ENCODE measurements around the gene PBXIP1. TPM values are rescaled to one million over a fixed set of nuclear protein-coding genes. Genes with fewer than 3 reads are reported as not detected.

The PBXIP1 gene
- total and polyA plus RNA-seq, 9 donors: 109 to 161 (median 148) TPM

- peaks cover 33% of the 10 kb centered on the region for H3K36me3 ChIP-seq (ENCODE audit: control insufficient read depth, insufficient read depth, low read length)
- DNase-seq: no peak
- WGBS (ENCODE audit: insufficient coverage): no CpG with 5 or more reads among the region's 9 CpGs
- H3K4me3 ChIP-seq (ENCODE audit: low read length): no peak overlapping the region
- H3K9me3 ChIP-seq (replicated peaks; ENCODE audit: control insufficient read depth, low read depth, low read length): no peaks in the 10 kb centered on the region
- no peaks in the 10 kb centered on the region for H3K27me3 ChIP-seq (ENCODE audit: control insufficient read depth, insufficient read depth, low read length)
- peak overlapping the region; percentile 96 for H3K27ac ChIP-seq (ENCODE audit: low read length)
- peaks cover 68% of the 10 kb centered on the region for H3K4me1 ChIP-seq (ENCODE audit: control insufficient read depth, insufficient read depth, low read length)
Measured at GRCh38 chr1:154957091-154957657, 1.3 kb upstream of the PBXIP1 start.

- H3K27me3 ChIP-seq (ENCODE audit: control insufficient read depth, insufficient read depth, low read length): no peaks in the 10 kb centered on the region
- H3K27ac ChIP-seq (ENCODE audit: low read length): peak overlapping the region; percentile 96
- peak overlapping the region; percentile 65 for H3K4me3 ChIP-seq (ENCODE audit: low read length)
- no peaks in the 10 kb centered on the region for H3K9me3 ChIP-seq (replicated peaks; ENCODE audit: control insufficient read depth, low read depth, low read length)
- WGBS (ENCODE audit: insufficient coverage): 12% methylated on average over 3 of the region's 6 CpGs
- H3K4me1 ChIP-seq (ENCODE audit: control insufficient read depth, insufficient read depth, low read length): peaks cover 74% of the 10 kb centered on the region
- peak; percentile 90 for DNase-seq
- peaks cover 36% of the 10 kb centered on the region for H3K36me3 ChIP-seq (ENCODE audit: control insufficient read depth, insufficient read depth, low read length)
Measured at GRCh38 chr1:154956544-154956941, 644 bp upstream of the PBXIP1 start.

GRCh38 chr1:154955039-154955717 lies 721 bp downstream of the PBXIP1 start:
- no peaks in the 10 kb centered on the region for H3K27me3 ChIP-seq (ENCODE audit: control insufficient read depth, insufficient read depth, low read length)
- peak overlapping the region; percentile 96 for H3K27ac ChIP-seq (ENCODE audit: low read length)
- peaks cover 47% of the 10 kb centered on the region for H3K36me3 ChIP-seq (ENCODE audit: control insufficient read depth, insufficient read depth, low read length)
- no peaks in the 10 kb centered on the region for H3K9me3 ChIP-seq (replicated peaks; ENCODE audit: control insufficient read depth, low read depth, low read length)
- 12% methylated on average over 2 of the region's 4 CpGs for WGBS (ENCODE audit: insufficient coverage)
- H3K4me3 ChIP-seq (ENCODE audit: low read length): peak overlapping the region; percentile 65
- H3K4me1 ChIP-seq (ENCODE audit: control insufficient read depth, insufficient read depth, low read length): peaks cover 67% of the 10 kb centered on the region
- DNase-seq: peak; percentile 84

- WGBS (ENCODE audit: insufficient coverage): no CpG with 5 or more reads among the region's 3 CpGs
- DNase-seq: no peak
- Histone ChIP-seq H3K27ac (ENCODE audit: low read length) (peak overlapping the region; percentile 96), H3K4me3 (ENCODE audit: low read length) (peak overlapping the region; percentile 65), H3K36me3 (ENCODE audit: control insufficient read depth, insufficient read depth, low read length) (peaks cover 44% of the 10 kb centered on the region), H3K27me3 (ENCODE audit: control insufficient read depth, insufficient read depth, low read length) (no peaks in the 10 kb centered on the region), H3K9me3 (replicated peaks; ENCODE audit: control insufficient read depth, low read depth, low read length) (no peaks in the 10 kb centered on the region), H3K4me1 (ENCODE audit: control insufficient read depth, insufficient read depth, low read length) (peaks cover 64% of the 10 kb centered on the region)
Measured at GRCh38 chr1:154954541-154954940, 1.4 kb downstream of the PBXIP1 start.

- Histone ChIP-seq H3K4me1 (ENCODE audit: control insufficient read depth, insufficient read depth, low read length) (peaks cover 60% of the 10 kb centered on the region), H3K27ac (ENCODE audit: low read length) (no peak overlapping the region), H3K36me3 (ENCODE audit: control insufficient read depth, insufficient read depth, low read length) (peaks cover 38% of the 10 kb centered on the region), H3K27me3 (ENCODE audit: control insufficient read depth, insufficient read depth, low read length) (no peaks in the 10 kb centered on the region), H3K9me3 (replicated peaks; ENCODE audit: control insufficient read depth, low read depth, low read length) (no peaks in the 10 kb centered on the region), H3K4me3 (ENCODE audit: low read length) (no peak overlapping the region)
- 92% methylated on average over 2 of the region's 2 CpGs for WGBS (ENCODE audit: insufficient coverage)
- no peak for DNase-seq
Measured at GRCh38 chr1:154953611-154954038, 2.3 kb downstream of the PBXIP1 start.

- H3K27ac ChIP-seq (ENCODE audit: low read length): peak overlapping the region; percentile 56
- no peak overlapping the region for H3K4me3 ChIP-seq (ENCODE audit: low read length)
- no peak for DNase-seq
- 90% methylated on average over 5 of the region's 6 CpGs for WGBS (ENCODE audit: insufficient coverage)
- no peaks in the 10 kb centered on the region for H3K27me3 ChIP-seq (ENCODE audit: control insufficient read depth, insufficient read depth, low read length)
- H3K9me3 ChIP-seq (replicated peaks; ENCODE audit: control insufficient read depth, low read depth, low read length): no peaks in the 10 kb centered on the region
- H3K4me1 ChIP-seq (ENCODE audit: control insufficient read depth, insufficient read depth, low read length): peaks cover 50% of the 10 kb centered on the region
- peaks cover 38% of the 10 kb centered on the region for H3K36me3 ChIP-seq (ENCODE audit: control insufficient read depth, insufficient read depth, low read length)
Measured at GRCh38 chr1:154952664-154953063, 3.2 kb downstream of the PBXIP1 start.

- Histone ChIP-seq H3K36me3 (ENCODE audit: control insufficient read depth, insufficient read depth, low read length) (peaks cover 43% of the 10 kb centered on the region), H3K9me3 (replicated peaks; ENCODE audit: control insufficient read depth, low read depth, low read length) (no peaks in the 10 kb centered on the region), H3K4me1 (ENCODE audit: control insufficient read depth, insufficient read depth, low read length) (peaks cover 44% of the 10 kb centered on the region), H3K27ac (ENCODE audit: low read length) (peak overlapping the region; percentile 56), H3K4me3 (ENCODE audit: low read length) (no peak overlapping the region), H3K27me3 (ENCODE audit: control insufficient read depth, insufficient read depth, low read length) (no peaks in the 10 kb centered on the region)
- DNase-seq: no peak
- WGBS (ENCODE audit: insufficient coverage): 58% methylated on average over 10 of the region's 15 CpGs
Measured at GRCh38 chr1:154951901-154952657, 3.8 kb downstream of the PBXIP1 start.

GRCh38 chr1:154948079-154948478 lies 7.8 kb downstream of the PBXIP1 start:
- peaks cover 42% of the 10 kb centered on the region for H3K4me1 ChIP-seq (ENCODE audit: control insufficient read depth, insufficient read depth, low read length)
- DNase-seq: no peak
- 89% methylated on average over 6 of the region's 11 CpGs for WGBS (ENCODE audit: insufficient coverage)
- no peaks in the 10 kb centered on the region for H3K9me3 ChIP-seq (replicated peaks; ENCODE audit: control insufficient read depth, low read depth, low read length)
- H3K4me3 ChIP-seq (ENCODE audit: low read length): no peak overlapping the region
- peaks cover 62% of the 10 kb centered on the region for H3K36me3 ChIP-seq (ENCODE audit: control insufficient read depth, insufficient read depth, low read length)
- H3K27me3 ChIP-seq (ENCODE audit: control insufficient read depth, insufficient read depth, low read length): no peaks in the 10 kb centered on the region
- H3K27ac ChIP-seq (ENCODE audit: low read length): no peak overlapping the region

- peaks cover 44% of the 10 kb centered on the region for H3K4me1 ChIP-seq (ENCODE audit: control insufficient read depth, insufficient read depth, low read length)
- H3K27me3 ChIP-seq (ENCODE audit: control insufficient read depth, insufficient read depth, low read length): no peaks in the 10 kb centered on the region
- 76% methylated on average over 14 of the region's 17 CpGs for WGBS (ENCODE audit: insufficient coverage)
- H3K4me3 ChIP-seq (ENCODE audit: low read length): no peak overlapping the region
- H3K27ac ChIP-seq (ENCODE audit: low read length): no peak overlapping the region
- no peaks in the 10 kb centered on the region for H3K9me3 ChIP-seq (replicated peaks; ENCODE audit: control insufficient read depth, low read depth, low read length)
- DNase-seq: no peak
- H3K36me3 ChIP-seq (ENCODE audit: control insufficient read depth, insufficient read depth, low read length): peaks cover 54% of the 10 kb centered on the region
Measured at GRCh38 chr1:154945962-154946850, 9.7 kb downstream of the PBXIP1 start.

Data from muscle of leg (tissue), 11 donors.